Right ventricle myocardium superior (tissue), 1 donor: ENCODE results near the gene ACAP1. TPM values are rescaled to one million over a fixed set of nuclear protein-coding genes. Genes with fewer than 3 reads are reported as not detected.

ENCODE experiments used
- ATAC-seq: fragments of 200-7000 bp; cut with Tn5 transposase; one replicate; pipeline ENCODE4 v1.9.1; 2020; ENCODE audit warnings: mild to moderate bottlenecking; ENCODE audit not compliant: poor library complexity
- DNase-seq: peaks from one replicate; pipeline ENCODE4 v3.0.0-alpha.2; 2020
- intact Hi-C: fragments of 100-400 bp; cut with DNase I; formaldehyde crosslinking; loops from one replicate; pipeline ENCODE4 v1.11.2; 2022
- long read RNA-seq: library from polyadenylated mRNA; unstranded; transcript quantifications from one replicate; pipeline ENCODE4 v2.0.0, GENCODE V29; 2021
- total RNA-seq: library from RNA; stranded (reverse); fragmentation: NEBNext Ultra II Directional; extraction: Animal tissue kit (Norgen Biotek cat#: 25700); gene quantifications from one replicate; pipeline ENCODE4 v1.2.1, GENCODE V29; 2021
- donor health status: DM: no; HTN: yes; CAD: no; lungs with severe emphysema.

Gene ACAP1
- total RNA-seq, result 14.9 TPM
- long read RNA-seq, partial matches to known transcripts, result 0 of 5 reads
- long read RNA-seq, other reads (novel, unspliced or antisense), result 5 of 5 reads

- intact Hi-C loops, result no loop called here
- DNase-seq (peak; percentile 70), ATAC-seq (no peak)
Observed at GRCh38 chr17:7336240-7337175, at the start of gene ACAP1. ACAP1 (plus strand) TSS chr17:7336529; CDS start chr17:7336735, 206 bp downstream.

GRCh38 chr17:7289256-7290032 lies 46.9 kb upstream of the ACAP1 start:
- DNase-seq, result no peak
- peak; percentile 16 for ATAC-seq
- intact Hi-C loops, result no loop called here

GRCh38 chr17:7290166-7290565 lies 46.2 kb upstream of the ACAP1 start:
- intact Hi-C loops, result no loop called here
- ATAC-seq (peak; percentile 1), DNase-seq (no peak)

- ATAC-seq (peak; percentile 1), DNase-seq (no peak)
- intact Hi-C loops, result no loop called here
Observed at GRCh38 chr17:7290685-7291084, 45.6 kb upstream of the ACAP1 start.

- intact Hi-C loops, result no loop called here
- ATAC-seq, result no peak
- DNase-seq, result no peak
Observed at GRCh38 chr17:7292194-7292593, 44.1 kb upstream of the ACAP1 start.

GRCh38 chr17:7292729-7293128 lies 43.6 kb upstream of the ACAP1 start:
- intact Hi-C loops, result no loop called here
- DNase-seq (peak; percentile 57), ATAC-seq (no peak)

- ATAC-seq (no peak), DNase-seq (no peak)
- intact Hi-C loops, result no loop called here
Observed at GRCh38 chr17:7293159-7293558, 43.2 kb upstream of the ACAP1 start.

GRCh38 chr17:7293816-7294613 lies 42.3 kb upstream of the ACAP1 start:
- intact Hi-C loops, result no loop called here
- peak; percentile 47 for DNase-seq
- no peak for ATAC-seq

GRCh38 chr17:7294614-7295153 lies 41.6 kb upstream of the ACAP1 start, which contains the start of gene YBX2:
YBX2 (minus strand) TSS chr17:7294639; CDS start chr17:7294500, 139 bp downstream.
- ATAC-seq (peak; percentile 18), DNase-seq (peak; percentile 78)
- intact Hi-C loops, result no loop called here

- intact Hi-C loops, result loop anchor here (1.0 kb wide), 1 partner anchor 14 kb away; the partner anchor contains the start of gene SLC2A4
- DNase-seq, result no peak
- ATAC-seq, result peak; percentile 2
Observed at GRCh38 chr17:7295230-7296180, 40.8 kb upstream of the ACAP1 start.

- peak; percentile 88 for ATAC-seq
- intact Hi-C loops, result loop anchor here (1.0 kb wide), 1 partner anchor 15 kb away; the partner anchor contains the start of gene SLC2A4
- peak; percentile 89 for DNase-seq
Observed at GRCh38 chr17:7296189-7296861, 40.0 kb upstream of the ACAP1 start.

- DNase-seq (no peak), ATAC-seq (no peak)
- intact Hi-C loops, result no loop called here
Observed at GRCh38 chr17:7304179-7304578, 32.1 kb upstream of the ACAP1 start.

- intact Hi-C loops, result no loop called here
- ATAC-seq (peak; percentile 93), DNase-seq (peak; percentile 100)
Observed at GRCh38 chr17:7306911-7307685, 29.2 kb upstream of the ACAP1 start, which contains the start of gene EIF5A. EIF5A (plus strand) TSS chr17:7307628; CDS start chr17:7309636, 2,008 bp downstream.

- ATAC-seq (peak; percentile 31), DNase-seq (peak; percentile 65)
- intact Hi-C loops, result no loop called here
Observed at GRCh38 chr17:7307686-7308624, 28.4 kb upstream of the ACAP1 start.
